Fibroblast of skin of scalp (primary cell): ENCODE data around the gene LMAN2.
"Not testable (repeated sequence)": the region's sequence is repeated elsewhere in the genome, so short reads cannot be mapped to it uniquely, and the experiment has no call there.

Experiments
- DNase-seq: peaks from one replicate; pipeline ENCODE4 v3.0.0-alpha.2; 2013

LMAN2 gene

DNA sequence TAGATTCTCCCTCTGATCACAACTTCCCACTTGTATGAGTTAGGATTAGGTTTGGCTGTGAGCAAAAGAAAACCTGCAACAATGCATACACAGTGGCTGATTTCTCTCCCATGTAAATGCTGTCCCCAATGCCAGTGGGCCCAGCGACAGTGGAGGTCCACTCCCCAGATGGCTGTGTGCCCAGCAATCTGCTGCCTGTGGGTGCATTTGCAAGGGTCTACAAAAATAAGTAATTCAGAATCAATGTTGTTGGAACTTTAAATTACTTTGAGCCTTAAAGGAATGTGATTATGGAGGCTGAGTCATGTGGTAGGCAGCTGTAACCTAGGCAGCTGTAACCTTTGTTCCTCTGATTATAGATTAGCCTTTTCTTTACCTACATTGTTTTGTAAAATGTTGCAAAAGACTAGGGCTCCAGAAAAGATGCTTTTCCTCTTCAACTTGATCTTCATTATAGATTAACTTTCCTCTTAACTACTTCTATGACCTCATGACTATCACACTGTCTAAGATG is 25.5 kb downstream of the LMAN2 start:
- DNase-seq = no peak

GRCh38 chr5:177320879-177321278 is 30.6 kb downstream of the LMAN2 start:
- no peak for DNase-seq

DNA sequence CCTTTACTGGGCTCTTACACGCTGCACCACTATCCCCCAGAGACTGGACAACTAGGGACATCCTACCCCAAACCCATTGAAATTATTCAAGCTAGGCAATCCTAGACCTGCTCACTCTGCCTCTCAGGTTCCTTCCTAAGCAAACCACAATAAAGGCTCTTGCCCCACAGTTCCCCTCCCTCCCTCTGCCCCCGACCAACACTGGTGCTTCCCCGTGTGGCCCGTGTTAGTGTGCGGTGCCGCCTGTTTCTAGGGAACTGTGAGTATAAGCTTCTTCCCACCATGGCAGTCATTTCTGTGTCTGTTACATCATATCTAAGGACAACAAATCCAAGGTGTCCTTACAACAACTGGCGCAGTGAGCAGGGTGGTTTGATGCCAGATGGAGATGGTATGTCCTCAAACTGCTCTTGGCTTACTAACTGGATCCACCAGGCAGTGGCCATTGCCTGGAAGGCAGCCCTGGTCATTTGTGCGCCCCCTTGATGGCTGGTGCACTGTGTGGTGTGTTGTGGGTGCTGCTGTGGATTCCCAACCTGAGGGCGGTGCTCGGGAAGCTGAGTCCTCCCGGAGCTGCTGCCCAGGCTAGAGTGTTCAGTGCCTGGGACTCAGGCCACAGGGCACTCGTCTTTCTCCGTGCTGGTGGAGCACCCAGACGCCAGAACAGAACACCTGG is 31.4 kb downstream of the LMAN2 start:
- DNase-seq = no peak

DNA sequence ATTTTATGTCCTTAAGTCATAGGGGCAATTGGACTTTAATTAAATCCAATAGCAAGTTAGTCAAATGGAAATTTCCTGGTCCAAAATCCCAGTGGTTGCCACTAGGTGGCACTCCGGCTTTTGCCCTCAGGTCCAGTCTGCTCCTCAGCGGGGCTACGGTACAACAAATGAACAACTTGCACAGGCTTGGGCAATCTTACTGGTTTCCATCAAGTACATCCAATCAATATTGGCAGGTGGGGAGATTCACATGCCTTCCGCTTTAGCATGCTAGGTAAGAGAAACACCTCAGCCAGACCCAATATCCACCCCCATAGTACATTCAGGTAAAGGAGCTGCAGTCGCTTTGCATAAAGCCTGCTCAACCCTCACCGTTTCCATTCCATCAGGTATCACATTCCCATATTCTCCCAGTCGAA is 33.5 kb downstream of the LMAN2 start:
- DNase-seq = peak; percentile 68

DNA sequence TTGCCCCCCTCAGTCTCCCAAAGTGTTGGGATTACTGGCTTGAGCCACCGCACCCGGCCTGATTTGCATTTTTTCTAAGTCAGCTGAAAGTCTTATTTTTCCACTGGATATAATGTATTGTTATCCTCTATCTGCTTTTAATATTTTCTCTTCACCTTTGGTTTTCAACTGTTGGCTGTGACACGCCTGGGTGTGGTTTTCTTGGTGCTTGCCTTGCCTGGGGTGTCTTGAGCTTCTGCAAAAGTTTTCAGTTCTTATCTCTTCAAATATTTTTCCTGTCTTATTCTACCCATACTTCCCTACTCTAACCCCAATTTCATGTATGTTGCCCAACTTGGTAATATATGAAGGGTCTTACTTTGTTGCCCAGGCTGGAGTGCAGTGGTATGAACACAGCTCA is 35.5 kb downstream of the LMAN2 start:
- DNase-seq = no peak

GRCh38 chr5:177315411-177315810 is 36.1 kb downstream of the LMAN2 start:
- no peak for DNase-seq

- DNase-seq = no peak
Measured at GRCh38 chr5:177314376-177315342, 36.8 kb downstream of the LMAN2 start.

DNA sequence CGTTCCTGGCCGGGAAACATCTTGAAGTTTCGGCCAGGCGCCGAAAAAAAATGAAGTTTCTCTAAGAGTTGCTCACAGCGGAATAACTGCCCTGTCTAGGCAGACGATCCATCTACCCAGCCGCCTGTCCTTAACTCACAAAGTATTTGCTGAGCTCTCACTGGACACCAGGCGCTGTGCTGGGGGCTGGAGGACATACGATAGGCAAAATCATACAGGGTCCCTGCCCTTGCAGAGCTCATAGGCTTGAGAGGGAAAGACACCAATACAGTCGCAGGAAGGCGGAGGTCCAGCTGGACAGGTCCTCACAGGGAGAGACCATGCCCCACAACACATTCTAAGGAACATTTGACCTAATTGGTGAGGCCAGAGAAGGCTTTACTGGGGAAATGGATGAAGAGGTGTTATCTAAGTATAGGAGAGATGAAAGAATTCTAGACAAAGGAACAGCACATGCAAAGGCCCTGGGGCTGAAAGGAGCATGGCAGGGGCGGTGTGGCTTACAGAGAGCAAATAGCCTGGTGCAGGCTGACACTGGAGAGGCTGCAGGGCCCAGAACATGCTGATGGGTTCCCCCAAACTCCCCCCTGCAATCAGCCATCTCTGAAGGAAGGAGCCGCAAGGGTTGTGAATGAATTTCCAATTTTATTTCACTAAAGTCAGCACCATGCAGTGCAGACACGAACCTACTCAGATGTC is 37.8 kb downstream of the LMAN2 start:
- no peak for DNase-seq

- DNase-seq = peak; percentile 19
Measured at GRCh38 chr5:177312649-177313181, 38.8 kb downstream of the LMAN2 start.

DNA sequence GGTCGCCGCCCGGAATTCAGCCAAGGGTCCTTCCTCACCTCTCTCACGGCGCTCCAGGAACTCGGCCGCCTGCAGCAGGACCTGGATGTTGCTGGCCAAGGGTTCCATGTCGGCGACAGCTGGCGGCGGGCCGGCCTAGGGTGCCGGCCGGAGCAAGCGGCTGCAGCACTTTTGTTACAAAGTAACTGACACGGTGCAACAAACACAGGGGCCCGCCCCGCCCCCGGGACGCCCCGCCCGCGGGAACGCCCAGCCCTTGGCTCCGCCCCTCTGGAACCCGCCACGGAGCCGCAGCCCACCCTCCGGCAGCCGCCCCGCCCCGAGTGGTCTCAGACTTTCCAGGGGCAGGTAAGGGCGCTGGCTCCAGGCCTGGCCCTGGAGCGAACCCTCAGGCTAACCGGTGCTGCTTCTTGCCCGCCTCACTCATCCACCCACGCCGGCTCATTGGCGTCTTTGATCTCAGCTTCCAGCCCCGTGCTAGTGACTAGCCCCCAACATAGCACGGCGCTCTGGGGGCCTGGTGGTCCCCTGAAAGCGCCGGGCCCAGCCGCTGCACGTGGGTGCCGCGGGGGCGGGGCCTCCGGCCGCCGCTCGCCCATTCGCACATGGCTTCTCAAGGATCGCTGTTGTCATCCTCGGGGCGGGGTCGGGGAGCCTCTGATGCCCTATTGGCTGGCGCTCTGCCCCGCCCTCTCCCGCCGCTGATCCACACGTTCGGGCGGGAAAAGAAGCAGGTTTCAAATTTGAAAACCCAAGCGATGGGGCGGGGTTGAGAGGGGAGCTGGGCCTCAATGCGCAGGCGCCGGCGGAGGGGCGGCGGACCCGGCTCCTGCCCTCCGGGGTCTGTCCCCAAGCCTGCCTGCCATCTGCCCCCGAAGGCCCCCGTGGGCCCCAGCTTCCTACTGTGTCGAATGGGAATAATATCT is 39.5 kb downstream of the LMAN2 start, which contains the start of gene MXD3:
Gene MXD3, minus strand, starts transcription at position 176 of the 926 bp plus-strand sequence. Its CDS starts 68 bp downstream, at position 108.
- peak; percentile 96 for DNase-seq

DNA sequence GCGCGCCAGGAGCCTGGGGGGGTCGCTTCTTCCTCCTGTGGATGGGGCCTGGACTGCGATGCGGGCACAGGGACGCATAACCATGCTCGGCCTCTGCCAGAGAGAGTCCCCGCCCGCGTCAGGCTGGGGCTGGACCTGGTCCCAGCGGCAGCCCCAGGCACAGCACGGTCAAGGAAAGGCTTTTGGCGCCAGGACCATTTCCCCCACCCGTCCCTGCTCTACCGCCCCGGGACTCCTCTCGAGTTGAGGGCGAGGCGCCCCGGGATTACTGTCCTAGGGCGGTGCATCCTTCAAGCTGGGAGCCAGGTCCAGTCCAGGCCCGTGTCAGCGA is 40.1 kb downstream of the LMAN2 start:
- DNase-seq = no peak

- peak; percentile 13 for DNase-seq
Measured at GRCh38 chr5:177310757-177311391, 40.6 kb downstream of the LMAN2 start.

DNA sequence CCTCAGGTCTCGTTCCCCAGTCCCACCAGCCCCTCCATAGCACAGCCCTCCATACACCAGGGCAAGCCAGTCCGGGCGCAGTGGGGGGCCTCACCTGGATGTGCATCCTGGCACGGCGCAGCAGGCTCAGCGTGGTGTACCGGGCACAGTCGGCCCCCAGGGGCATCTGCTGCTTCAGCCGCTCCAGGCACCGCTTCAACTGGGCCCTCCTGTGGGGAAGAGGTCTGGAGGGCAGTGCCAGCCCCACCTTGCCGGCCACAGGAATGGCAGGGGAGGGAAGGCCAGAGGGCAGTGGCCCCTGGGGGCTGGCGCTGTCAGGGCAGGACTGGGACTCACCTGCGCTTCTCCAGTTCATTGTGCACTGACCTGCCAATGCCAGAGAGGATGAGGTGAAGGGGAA is 41.1 kb downstream of the LMAN2 start:
- DNase-seq = no peak

GRCh38 chr5:177309351-177310191 is 41.9 kb downstream of the LMAN2 start:
- DNase-seq = peak; percentile 65

GRCh38 chr5:177308740-177309139 is 42.7 kb downstream of the LMAN2 start:
- no peak for DNase-seq

DNA sequence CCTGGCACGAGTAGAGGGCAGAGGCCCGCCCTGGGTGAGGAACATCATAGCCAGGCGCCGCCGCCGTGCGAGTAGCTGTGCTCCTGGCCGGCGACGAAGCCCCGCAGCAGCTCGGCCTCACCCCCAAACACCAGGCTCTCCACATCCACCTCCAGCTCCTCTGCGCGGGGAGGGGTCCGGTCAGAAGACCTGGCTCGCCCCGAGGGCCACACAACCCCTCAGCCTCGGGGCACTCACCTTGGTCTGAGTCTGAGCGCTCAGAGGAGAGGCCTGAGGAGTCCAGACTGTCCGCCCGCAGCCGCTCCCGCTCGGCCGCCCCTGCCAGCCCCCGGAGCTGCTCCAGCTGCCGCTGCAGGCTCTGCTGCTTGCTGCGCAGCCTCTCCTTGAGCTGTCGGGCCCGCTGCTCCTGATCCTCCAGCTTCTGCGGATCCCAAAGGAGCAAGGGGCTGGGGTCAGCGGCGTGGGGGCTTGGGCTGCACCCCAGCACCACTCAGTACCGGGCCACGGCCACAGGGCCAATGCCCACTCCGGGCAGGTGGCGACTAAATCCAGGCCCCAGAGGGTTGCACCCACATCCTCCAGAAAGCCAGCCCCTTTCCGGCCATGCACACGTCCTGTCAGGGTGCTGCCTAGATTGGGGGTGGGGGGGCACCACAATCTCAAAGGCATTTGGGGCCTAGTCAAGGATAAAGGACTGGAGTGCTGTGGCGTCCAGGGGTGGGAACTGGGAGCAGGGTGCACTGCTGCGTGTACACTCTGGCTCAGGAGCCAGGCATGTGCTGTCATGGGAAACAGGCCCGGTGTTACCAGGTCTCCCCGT is 43.7 kb downstream of the LMAN2 start:
- DNase-seq = no peak

DNA sequence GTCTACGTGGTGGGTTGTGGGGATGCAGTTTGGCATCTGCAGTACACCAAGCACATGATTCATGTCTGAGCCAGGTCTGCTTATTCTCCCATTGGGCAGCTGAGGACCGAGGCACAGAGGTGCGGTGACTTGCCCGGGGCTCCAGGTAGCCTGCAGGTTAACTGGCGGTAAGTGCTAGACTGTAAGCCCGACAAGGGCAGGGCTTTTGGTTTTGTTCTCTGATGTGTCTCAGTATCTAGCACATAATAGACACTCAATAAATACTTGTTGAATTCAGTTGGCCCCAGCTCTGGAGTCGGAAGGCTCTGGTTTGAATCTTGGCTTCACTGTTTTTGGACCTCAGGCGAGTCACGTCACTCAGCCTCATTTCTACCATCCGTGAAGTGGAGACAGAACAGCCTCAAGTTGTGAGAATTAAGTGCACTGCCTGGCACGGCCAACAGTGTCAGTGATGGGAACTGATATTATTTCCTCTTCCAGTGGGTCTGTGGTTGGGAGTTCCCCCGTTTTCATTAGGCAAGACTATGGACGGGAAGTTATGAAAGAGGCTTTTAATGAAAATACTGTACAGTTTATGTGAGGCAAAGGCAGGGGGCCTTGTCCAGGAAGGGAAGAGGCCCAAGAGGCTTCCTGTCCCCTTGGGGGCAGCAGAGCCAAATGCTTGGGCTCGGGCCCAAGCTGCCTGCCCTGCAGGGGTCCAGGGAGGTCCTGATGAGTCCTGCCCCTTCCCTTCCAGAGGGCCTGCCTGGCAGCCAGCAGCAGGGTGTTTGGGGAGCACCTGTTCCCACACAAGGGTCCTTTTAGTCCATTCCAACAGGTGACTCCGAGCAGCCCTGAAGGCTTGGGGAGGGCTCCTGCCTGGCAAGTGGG is 44.6 kb downstream of the LMAN2 start:
- DNase-seq = no peak

DNA sequence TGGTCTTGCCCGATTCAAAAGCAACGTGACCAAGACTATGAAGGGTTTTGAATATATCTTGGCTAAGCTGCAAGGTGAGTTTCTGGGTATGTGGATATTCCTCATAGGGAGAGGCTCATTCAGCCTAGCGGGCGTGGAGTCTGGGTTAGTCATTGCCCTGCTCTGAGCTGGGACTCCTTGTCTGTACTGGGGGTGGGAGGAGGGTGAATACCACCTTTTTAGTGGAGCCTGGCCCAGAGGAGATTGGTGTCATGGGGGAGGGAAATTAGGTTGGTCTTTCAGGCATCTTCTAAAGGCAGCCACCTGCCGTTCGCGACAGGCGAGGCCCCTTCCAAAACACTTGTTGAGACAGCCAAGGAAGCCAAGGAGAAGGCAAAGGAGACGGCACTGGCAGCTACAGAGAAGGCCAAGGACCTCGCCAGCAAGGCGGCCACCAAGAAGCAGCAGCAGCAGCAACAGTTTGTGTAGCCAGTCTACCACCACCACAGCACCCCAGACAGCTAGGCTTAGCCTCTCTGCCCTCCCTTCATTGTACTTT is 45.3 kb downstream of the LMAN2 start:
- not testable (repeated sequence) for DNase-seq
